M059J (cell line): ENCODE results near the gene SUCNR1. TPM values are rescaled to one million over a fixed set of nuclear protein-coding genes. Genes with fewer than 3 reads are reported as not detected.
"Not testable (repeated sequence)": the region's sequence is repeated elsewhere in the genome, so short reads cannot be mapped to it uniquely, and the experiment has no call there.

Experiments used
- DNase-seq: peaks from one replicate; pipeline ENCODE4 v3.0.0-alpha.2; 2012; ENCODE audit warnings: low read depth
- total RNA-seq: library from RNA; depleted of rRNA; stranded (reverse); fragments of >200 nt; shearing (Covaris generic); gene quantifications from 2 replicates; pipeline ENCODE4 v1.2.3, GENCODE V29; 2014

Gene SUCNR1
- total RNA-seq, 1 experiment from 2014 or later: 1.6 TPM

- peak; percentile 62 for DNase-seq
These were observed 1.6 kb upstream of the SUCNR1 start for GRCh38 chr3:151871639-151872468.

GRCh38 chr3:151874079-151874478, 636 bp downstream of the SUCNR1 start:
- DNase-seq: not testable (repeated sequence)

- DNase-seq: no peak
These were observed 2.3 kb downstream of the SUCNR1 start for GRCh38 chr3:151875759-151876158.

- no peak for DNase-seq
These were observed 3.8 kb downstream of the SUCNR1 start for GRCh38 chr3:151877269-151877668.

DNA sequence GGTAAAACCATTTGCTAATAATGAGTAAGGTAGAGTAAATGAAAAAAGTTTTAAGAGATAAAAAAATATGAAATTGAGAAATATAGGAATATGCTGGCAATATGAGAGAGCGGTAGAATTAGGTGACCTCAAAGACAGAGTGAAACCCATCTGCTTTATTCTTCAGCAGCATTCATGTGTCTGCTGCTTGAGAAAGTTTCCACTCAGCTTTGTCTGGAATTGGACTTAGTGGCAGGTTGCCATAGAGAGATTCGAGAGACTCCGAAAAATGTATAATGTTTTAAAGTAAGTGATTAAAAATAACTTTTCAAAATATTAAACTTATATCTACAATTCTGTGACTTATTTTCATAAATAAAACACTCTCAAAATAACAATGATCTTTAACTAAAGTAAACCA, 5.0 kb downstream of the SUCNR1 start:
- no peak for DNase-seq

- peak; percentile 52 for DNase-seq
These were observed 5.6 kb downstream of the SUCNR1 start for GRCh38 chr3:151879037-151879436.

GRCh38 chr3:151879679-151880415, 6.4 kb downstream of the SUCNR1 start:
- DNase-seq: no peak

GRCh38 chr3:151880416-151880690, 6.9 kb downstream of the SUCNR1 start:
- DNase-seq: no peak

DNA sequence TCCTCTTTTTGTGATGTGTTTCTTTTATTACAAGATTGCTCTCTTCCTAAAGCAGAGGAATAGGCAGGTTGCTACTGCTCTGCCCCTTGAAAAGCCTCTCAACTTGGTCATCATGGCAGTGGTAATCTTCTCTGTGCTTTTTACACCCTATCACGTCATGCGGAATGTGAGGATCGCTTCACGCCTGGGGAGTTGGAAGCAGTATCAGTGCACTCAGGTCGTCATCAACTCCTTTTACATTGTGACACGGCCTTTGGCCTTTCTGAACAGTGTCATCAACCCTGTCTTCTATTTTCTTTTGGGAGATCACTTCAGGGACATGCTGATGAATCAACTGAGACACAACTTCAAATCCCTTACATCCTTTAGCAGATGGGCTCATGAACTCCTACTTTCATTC, 7.7 kb downstream of the SUCNR1 start:
- no peak for DNase-seq

- not testable (repeated sequence) for DNase-seq
These were observed 12.0 kb downstream of the SUCNR1 start for GRCh38 chr3:151885397-151885796.

- DNase-seq: not testable (repeated sequence)
These were observed 14.2 kb downstream of the SUCNR1 start for GRCh38 chr3:151887450-151888211.

DNA sequence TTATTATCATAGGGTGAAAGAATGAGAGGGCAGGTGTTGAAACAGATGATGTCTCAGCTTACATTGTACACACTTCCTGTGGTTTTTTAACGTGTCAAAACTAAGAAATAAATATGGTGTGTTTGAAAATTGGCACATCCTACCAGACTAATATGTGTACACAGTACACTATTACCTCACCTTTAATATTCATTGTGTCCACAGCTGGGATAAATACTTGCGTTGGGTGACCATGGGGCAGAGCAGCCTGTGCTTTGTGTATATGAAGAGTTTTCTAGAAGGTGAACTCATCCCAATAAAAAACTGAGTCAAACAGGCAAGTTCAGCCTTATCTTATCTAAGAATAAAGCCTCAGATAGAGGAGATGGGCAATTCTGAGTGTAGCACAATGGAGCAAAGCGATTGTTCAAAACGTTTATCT, 17.3 kb downstream of the SUCNR1 start:
- DNase-seq: peak; percentile 73

GRCh38 chr3:151891721-151892120, 18.3 kb downstream of the SUCNR1 start:
- no peak for DNase-seq

DNA sequence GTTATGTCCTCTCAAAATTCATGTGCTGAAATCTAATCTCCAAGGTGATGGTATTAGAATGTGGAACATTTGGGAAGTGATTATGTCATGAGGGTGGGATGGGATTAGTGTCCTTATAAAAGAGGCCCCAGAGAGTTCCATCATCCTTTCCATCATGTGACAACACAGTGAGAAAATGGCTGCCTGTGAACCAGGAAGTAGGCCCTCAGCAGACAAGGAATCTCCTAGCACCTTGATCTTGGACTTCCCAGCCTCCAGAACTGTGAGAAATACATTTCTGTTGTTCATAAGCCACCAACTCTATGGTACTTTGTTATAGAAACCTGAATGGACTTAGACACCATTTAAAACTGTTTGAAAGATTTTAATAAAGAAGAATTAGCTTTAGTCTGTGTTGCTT, 20.8 kb downstream of the SUCNR1 start:
- DNase-seq: no peak

DNA sequence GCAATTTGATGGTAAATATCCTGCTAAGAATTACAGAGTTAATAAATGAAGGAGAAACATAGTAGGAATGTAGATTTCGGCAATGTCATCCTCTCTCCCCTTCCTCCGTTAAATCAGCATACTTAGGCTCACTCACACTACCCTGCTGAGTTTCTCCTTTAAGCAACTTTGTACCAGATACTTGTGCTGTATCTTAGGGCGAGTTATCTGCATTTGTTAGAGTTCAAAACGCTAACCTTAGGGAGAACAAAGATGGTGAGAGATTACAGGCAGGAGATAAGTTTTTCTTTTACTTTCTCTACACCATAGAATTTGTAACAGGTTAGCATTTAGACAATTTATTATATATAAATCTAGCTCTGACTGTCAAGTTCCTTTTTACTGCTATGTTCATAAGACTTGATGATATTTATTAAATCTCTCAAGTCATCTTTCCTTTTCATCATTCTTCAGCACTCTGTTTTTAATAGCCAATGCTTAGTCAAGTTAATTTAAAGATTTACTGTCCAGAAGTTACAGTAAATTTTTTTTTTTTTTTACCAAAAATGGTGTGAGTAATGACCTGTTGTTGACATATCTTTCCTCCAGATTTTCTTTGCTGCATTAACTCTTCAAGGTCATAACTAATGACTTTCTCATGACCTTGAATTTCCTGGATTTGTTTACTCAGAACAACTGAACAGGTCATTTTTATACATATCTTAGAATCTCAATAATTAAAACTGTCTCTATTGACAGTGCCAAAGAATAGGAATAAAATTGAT, 22.2 kb downstream of the SUCNR1 start:
- DNase-seq: peak; percentile 50

- DNase-seq: peak; percentile 95
These were observed 23.0 kb downstream of the SUCNR1 start for GRCh38 chr3:151896246-151897012.

DNA sequence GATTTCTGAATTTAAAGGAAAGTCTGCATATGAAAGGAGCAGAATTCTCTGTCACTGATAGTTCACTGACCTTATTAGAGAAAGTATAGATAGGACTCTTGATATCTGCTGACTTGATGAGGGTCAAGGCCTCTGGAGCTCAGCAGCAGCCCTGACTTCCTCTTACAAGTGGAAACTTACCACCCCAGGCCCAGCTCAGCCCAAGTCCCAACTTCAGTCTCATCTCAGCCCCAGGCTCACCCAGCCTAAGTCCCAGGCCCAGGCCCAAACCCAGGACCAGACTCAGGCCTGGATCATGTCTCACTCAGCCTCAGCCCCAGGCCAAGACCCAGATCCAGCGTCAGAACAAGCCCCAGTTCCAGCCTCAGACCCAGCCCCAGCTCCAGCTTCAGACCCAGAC, 24.7 kb downstream of the SUCNR1 start:
- DNase-seq: not testable (repeated sequence)

DNA sequence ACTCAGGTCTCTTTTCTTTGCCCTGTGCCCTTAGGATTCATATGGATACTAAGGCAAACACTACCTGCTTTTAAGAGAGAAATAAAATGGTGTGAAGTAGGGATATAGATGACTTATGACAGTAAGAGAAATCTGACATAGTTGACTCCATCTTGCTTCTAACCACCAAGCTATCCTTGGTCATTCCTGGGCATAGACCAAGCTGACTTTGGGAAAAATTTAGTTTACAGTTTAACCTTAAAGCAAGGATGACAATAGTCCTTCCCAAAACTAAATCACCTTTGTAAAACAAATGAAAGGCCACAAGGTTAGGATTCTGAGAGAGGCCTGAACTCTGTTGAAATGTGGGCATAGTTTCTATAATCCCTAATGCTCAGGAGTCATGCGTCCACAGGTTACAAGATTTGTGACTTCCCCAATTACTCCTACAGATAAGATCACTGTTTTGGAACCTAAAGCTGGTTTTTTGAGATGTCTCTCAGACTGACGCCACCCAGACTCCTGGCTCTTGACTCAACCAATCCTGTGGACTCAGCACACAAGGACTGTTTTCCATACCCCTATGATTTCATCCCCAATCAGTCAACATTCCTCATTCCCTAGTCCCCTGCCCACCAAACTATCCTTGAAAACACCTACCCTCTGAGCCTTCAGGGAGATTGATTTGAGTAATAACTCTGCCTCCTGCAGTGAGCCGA, 25.3 kb downstream of the SUCNR1 start:
- not testable (repeated sequence) for DNase-seq

DNA sequence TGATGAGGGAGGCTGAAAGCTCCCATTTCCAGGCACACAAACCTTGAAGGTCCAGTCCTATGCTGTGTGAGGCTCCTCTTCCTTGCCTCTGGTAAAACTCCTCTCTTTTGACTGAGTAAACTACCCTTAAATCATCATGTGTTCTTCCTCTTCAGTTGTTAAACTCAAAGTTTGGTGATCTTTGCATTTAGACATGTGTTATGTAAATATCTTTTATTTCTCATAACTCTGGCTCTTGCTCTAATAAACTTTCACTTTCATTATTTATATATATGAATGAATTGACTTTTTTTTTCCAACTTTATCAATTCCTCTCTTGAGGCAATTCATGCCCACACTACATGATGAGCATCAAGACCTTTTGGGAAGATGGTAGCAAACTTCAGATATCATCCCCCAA, 26.6 kb downstream of the SUCNR1 start:
- no peak for DNase-seq

GRCh38 chr3:151900460-151900859, 27.0 kb downstream of the SUCNR1 start:
- peak; percentile 91 for DNase-seq
